SU-DHL-6 (cell line): ENCODE measurements around the gene LRRFIP1.

Experiments
- EZH2phosphoT487 ChIP-seq: fragments of 200-600 bp; sonication (generic), shearing (Covaris generic); conservative IDR thresholded peaks from 2 replicates; pipeline ENCODE4 v1.6.1; 2018; ENCODE audit warnings: mild to moderate bottlenecking, antibody characterized with exemption, low read length, moderate library complexity, mixed read lengths
- TF ChIP-seq, protein P1 (sequence below): fragments of 200-600 bp; sonication (generic); IDR thresholded peaks from one replicate; pipeline ENCODE4 v1.5.1; 2017; ENCODE audit warnings: antibody characterized with exemption, mild to moderate bottlenecking, low read length, moderate library complexity; ENCODE audit not compliant: insufficient read depth, poor library complexity, severe bottlenecking

DNA sequence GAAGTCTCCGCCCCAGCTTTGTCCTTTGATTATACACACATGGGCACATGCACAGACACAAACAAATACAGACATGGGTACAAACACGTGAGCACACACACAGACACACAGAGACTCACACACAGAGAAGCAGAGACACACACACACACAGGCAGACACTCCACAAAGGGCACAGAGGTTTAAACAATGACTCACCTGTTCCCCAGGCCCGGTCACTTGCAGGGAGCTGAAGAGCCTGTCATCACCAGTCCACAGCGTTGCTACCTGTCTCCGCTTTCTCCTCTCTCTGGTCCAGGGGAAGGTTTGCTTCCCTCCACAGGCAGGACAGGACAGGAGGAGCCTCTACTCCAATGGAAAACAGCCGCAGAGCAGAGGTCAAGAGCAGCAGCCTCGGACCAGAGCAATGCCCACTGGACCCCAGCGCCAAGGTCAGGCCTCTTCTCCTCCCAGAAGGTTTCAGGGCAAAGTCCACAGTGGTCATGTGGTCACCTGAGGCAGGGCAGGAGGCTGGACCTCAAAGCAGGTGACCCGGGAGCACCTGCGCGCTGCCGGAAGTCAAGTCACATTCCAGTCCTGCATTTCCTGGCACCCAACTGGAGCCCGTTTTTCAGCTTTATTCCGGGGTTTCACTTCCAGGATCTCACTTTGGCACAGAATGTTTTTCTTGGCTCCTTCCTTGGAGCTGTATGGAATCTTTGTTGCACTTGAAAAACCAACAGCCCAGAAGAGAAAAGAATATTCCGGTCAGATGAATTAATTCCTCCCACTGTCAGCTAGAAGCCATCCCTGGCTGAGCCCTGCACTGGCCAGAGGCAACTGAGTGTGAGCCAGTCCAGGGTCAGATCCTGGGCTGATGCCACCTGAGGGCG lies 36.9 kb upstream of the LRRFIP1 start, which contains the start of gene RAB17:
- no peak for TF ChIP-seq EZH2phosphoT487
- TF ChIP-seq, protein P1, sequence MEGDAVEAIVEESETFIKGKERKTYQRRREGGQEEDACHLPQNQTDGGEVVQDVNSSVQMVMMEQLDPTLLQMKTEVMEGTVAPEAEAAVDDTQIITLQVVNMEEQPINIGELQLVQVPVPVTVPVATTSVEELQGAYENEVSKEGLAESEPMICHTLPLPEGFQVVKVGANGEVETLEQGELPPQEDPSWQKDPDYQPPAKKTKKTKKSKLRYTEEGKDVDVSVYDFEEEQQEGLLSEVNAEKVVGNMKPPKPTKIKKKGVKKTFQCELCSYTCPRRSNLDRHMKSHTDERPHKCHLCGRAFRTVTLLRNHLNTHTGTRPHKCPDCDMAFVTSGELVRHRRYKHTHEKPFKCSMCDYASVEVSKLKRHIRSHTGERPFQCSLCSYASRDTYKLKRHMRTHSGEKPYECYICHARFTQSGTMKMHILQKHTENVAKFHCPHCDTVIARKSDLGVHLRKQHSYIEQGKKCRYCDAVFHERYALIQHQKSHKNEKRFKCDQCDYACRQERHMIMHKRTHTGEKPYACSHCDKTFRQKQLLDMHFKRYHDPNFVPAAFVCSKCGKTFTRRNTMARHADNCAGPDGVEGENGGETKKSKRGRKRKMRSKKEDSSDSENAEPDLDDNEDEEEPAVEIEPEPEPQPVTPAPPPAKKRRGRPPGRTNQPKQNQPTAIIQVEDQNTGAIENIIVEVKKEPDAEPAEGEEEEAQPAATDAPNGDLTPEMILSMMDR = no peak
